ENCODE data around the gene MYBL2. TPM values are rescaled to one million over a fixed set of nuclear protein-coding genes. Genes with fewer than 3 reads are reported as not detected.
A peak's percentile ranks its signal among the peaks of the same experiment; 100 is the strongest.

MYBL2 gene
- total and polyA plus RNA-seq, 3 experiments from 2014 or later, result 0.20 to 78.6 (median 78.3) TPM

DNA sequence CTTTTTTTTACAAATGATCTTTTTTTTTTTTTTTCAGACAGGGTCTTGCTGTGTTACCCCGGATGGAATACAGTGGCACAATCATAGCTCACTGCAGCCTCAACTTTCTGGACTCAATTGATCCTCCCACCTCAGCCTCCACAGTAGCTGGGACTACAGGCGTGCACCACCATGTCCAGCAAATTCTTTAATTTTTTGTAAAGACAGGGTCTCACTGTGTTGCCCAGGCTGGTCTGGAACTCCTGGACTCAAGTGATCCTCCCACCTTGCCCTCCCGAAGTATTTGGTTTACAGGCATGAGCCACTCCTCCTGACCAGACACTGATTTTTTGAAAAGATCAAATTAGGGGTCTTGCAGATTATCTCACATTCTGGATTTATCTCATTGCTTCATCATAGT is 11.0 kb upstream of the MYBL2 start:
- no peaks in the 10 kb centered on the region for H3K36me3 ChIP-seq (ENCODE audit: insufficient read depth, low read length)
- ChIA-PET CTCF (no interaction called here), POLR2A (no interaction called here)
- H3K9me3 ChIP-seq (ENCODE audit: low read length), result no peaks in the 10 kb centered on the region
- no peak overlapping the region for H3K4me3 ChIP-seq (ENCODE audit: low read length)
- H3K27me3 ChIP-seq (ENCODE audit: insufficient read depth, low read length, poor library complexity, severe bottlenecking), result no peaks in the 10 kb centered on the region
- Mint-ChIP-seq H3K36me3 (peaks cover 0 to 7% (median 0%) of the 10 kb centered on the region in 3 donors), H3K9me3 (no peaks in the 10 kb centered on the region), H3K4me1 (peaks cover 9 to 18% (median 14%) of the 10 kb centered on the region in 3 donors), H3K27ac (peak overlapping the region in 3 of 8 donors; percentile 47 to 99 (median 80)), H3K27me3 (no peaks in the 10 kb centered on the region), H3K4me3 (peak overlapping the region; percentile 39 to 98 (median 78))
- no peak for DNase-seq
- H3K27ac ChIP-seq (ENCODE audit: low read depth, low read length), result no peak overlapping the region
- H3K4me1 ChIP-seq (ENCODE audit: insufficient read depth, low read length), result peaks cover 8% of the 10 kb centered on the region

- peak overlapping the region in 7 of 8 donors; percentile 89 to 99 (median 95) for H3K27ac Mint-ChIP-seq
- peaks cover 9 to 18% (median 14%) of the 10 kb centered on the region in 3 donors for H3K4me1 Mint-ChIP-seq
- H3K36me3 ChIP-seq (ENCODE audit: insufficient read depth, low read length), result no peaks in the 10 kb centered on the region
- H3K27me3 ChIP-seq (ENCODE audit: insufficient read depth, low read length, poor library complexity, severe bottlenecking), result no peaks in the 10 kb centered on the region
- peaks cover 0 to 7% (median 0%) of the 10 kb centered on the region in 3 donors for H3K36me3 Mint-ChIP-seq
- H3K4me1 ChIP-seq (ENCODE audit: insufficient read depth, low read length), result peaks cover 8% of the 10 kb centered on the region
- H3K27ac ChIP-seq (ENCODE audit: low read depth, low read length), result peak overlapping the region; percentile 85
- no peaks in the 10 kb centered on the region for H3K27me3 Mint-ChIP-seq
- POLR2A ChIA-PET, result no interaction called here
- H3K4me3 Mint-ChIP-seq, result peak overlapping the region; percentile 85 to 98 (median 94)
- H3K9me3 Mint-ChIP-seq, result no peaks in the 10 kb centered on the region
- CTCF ChIA-PET, result no interaction called here
- no peak for DNase-seq
- H3K4me3 ChIP-seq (ENCODE audit: low read length), result peak overlapping the region; percentile 87
- no peaks in the 10 kb centered on the region for H3K9me3 ChIP-seq (ENCODE audit: low read length)
These were observed 8.7 kb upstream of the MYBL2 start for GRCh38 chr20:43658069-43658722.

DNA sequence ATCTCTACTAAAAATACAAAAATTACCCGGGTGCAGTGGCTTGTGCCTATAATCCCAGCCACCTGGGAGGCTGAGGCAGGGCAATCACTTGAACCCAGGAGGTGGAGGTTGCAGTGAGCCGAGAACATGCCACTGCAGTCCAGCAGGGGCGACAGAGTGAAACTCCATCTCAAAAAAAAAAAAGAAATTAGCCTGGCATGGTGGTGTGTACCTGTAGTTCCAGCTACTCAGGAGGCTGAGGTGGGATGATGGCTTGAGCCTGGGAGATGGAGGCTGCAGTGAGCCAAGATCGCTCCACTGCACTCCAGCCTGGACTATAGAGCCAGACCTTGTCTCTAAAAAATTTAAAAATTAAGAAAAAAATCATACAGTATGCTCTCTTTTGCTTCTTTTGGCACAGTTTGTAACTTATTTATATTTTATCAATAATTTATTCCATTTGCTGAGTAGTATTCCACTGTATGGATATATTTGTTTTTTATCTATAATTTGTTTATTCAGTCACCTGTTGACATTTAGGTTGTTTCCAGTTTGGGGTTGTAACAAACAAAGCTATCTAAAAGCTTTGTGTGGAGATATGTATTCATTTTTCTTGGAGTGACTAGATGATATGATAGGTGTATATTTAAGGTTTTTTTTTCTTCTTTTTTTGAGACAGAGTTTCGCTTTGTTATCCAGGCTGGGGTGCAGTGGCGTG is 8.0 kb upstream of the MYBL2 start:
- Mint-ChIP-seq H3K36me3 (peaks cover 0 to 7% (median 0%) of the 10 kb centered on the region in 3 donors), H3K9me3 (no peaks in the 10 kb centered on the region), H3K4me3 (peak overlapping the region in 5 of 7 donors; percentile 18 to 98 (median 41)), H3K4me1 (peaks cover 9 to 18% (median 14%) of the 10 kb centered on the region in 3 donors), H3K27me3 (no peaks in the 10 kb centered on the region), H3K27ac (peak overlapping the region in 3 of 8 donors; percentile 42 to 97 (median 61))
- POLR2A ChIA-PET, result no interaction called here
- no peak overlapping the region for H3K27ac ChIP-seq (ENCODE audit: low read depth, low read length)
- no peak overlapping the region for H3K4me3 ChIP-seq (ENCODE audit: low read length)
- no peaks in the 10 kb centered on the region for H3K36me3 ChIP-seq (ENCODE audit: insufficient read depth, low read length)
- H3K27me3 ChIP-seq (ENCODE audit: insufficient read depth, low read length, poor library complexity, severe bottlenecking), result no peaks in the 10 kb centered on the region
- DNase-seq, result no peak
- peaks cover 8% of the 10 kb centered on the region for H3K4me1 ChIP-seq (ENCODE audit: insufficient read depth, low read length)
- no peaks in the 10 kb centered on the region for H3K9me3 ChIP-seq (ENCODE audit: low read length)
- CTCF ChIA-PET, result no interaction called here

- DNase-seq, result no peak
- Mint-ChIP-seq H3K9me3 (no peaks in the 10 kb centered on the region), H3K36me3 (no peaks in the 10 kb centered on the region), H3K27ac (peak overlapping the region in 2 of 8 donors; percentile 17 to 51), H3K4me3 (no peak overlapping the region), H3K4me1 (peaks cover 2 to 7% (median 4%) of the 10 kb centered on the region in 3 donors), H3K27me3 (peaks cover 4 to 9% of the 10 kb centered on the region in 2 donors)
- H3K27ac ChIP-seq (ENCODE audit: low read depth, low read length), result no peak overlapping the region
- ChIA-PET CTCF (no interaction called here), POLR2A (no interaction called here)
- H3K27me3 ChIP-seq (ENCODE audit: insufficient read depth, low read length, poor library complexity, severe bottlenecking), result peaks cover 6% of the 10 kb centered on the region
- no peak overlapping the region for H3K4me3 ChIP-seq (ENCODE audit: low read length)
- H3K9me3 ChIP-seq (ENCODE audit: low read length), result no peaks in the 10 kb centered on the region
- no peaks in the 10 kb centered on the region for H3K36me3 ChIP-seq (ENCODE audit: insufficient read depth, low read length)
- H3K4me1 ChIP-seq (ENCODE audit: insufficient read depth, low read length), result peaks cover 10% of the 10 kb centered on the region
These were observed 3.8 kb upstream of the MYBL2 start for GRCh38 chr20:43662943-43663655.

DNA sequence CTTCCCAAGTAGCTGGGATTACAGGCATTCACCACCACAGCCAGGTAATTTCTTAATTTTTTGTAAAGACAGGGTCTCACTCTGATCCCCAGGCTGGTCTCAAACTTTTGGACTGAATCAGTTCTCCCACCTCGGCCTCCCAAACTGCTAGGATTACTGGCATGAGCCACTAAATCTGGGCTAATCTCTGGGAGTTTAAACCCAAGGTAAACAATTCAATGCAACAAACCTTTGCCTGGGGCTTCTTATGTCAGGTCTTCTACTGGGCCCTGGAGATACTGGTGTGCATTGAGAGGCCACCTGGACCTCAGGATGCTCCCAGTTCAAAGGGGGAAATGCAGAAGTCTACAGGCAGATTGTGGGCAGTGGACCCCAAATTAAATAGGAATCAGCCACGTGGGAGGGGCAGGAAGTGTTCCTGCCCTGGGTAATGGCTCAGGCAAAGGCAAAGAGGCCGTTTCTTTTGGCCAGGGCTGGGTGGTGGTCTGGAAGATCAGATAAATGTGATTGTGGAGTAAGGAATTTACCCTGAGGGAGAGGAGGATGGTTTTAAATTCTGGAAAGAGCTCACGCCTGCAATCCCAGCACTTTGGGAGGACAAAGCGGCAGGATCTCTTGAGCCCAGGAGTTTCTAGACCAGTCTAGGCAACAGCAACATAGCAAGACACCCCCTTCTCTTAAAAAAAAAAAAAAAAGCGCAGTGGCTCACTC is 1.3 kb upstream of the MYBL2 start:
- H3K9me3 Mint-ChIP-seq, result no peaks in the 10 kb centered on the region
- no peaks in the 10 kb centered on the region for H3K36me3 Mint-ChIP-seq
- POLR2A ChIA-PET, result no interaction called here
- peaks cover 8% of the 10 kb centered on the region for H3K4me1 ChIP-seq (ENCODE audit: insufficient read depth, low read length)
- peak overlapping the region; percentile 15 to 80 (median 50) for H3K4me3 Mint-ChIP-seq
- peaks cover 21 to 31% of the 10 kb centered on the region in 2 donors for H3K27me3 Mint-ChIP-seq
- H3K9me3 ChIP-seq (ENCODE audit: low read length), result no peaks in the 10 kb centered on the region
- H3K4me3 ChIP-seq (ENCODE audit: low read length), result no peak overlapping the region
- H3K27ac Mint-ChIP-seq, result peak overlapping the region in 1 of 8 donors; percentile 47
- CTCF ChIA-PET, result no interaction called here
- no peak for DNase-seq
- peaks cover 0 to 4% (median 4%) of the 10 kb centered on the region in 3 donors for H3K4me1 Mint-ChIP-seq
- H3K36me3 ChIP-seq (ENCODE audit: insufficient read depth, low read length), result no peaks in the 10 kb centered on the region
- no peak overlapping the region for H3K27ac ChIP-seq (ENCODE audit: low read depth, low read length)
- H3K27me3 ChIP-seq (ENCODE audit: insufficient read depth, low read length, poor library complexity, severe bottlenecking), result peaks cover 6% of the 10 kb centered on the region

GRCh38 chr20:43667341-43668132 is 623 bp downstream of the MYBL2 start:
- Mint-ChIP-seq H3K27ac (no peak overlapping the region), H3K4me3 (peak overlapping the region in 5 of 7 donors; percentile 12 to 44 (median 34)), H3K9me3 (no peaks in the 10 kb centered on the region), H3K4me1 (peaks cover 0 to 4% (median 4%) of the 10 kb centered on the region in 3 donors), H3K27me3 (peaks cover 23 to 35% of the 10 kb centered on the region in 2 donors), H3K36me3 (no peaks in the 10 kb centered on the region)
- peak in 1 of 5 donors; percentile 43 for DNase-seq
- no peaks in the 10 kb centered on the region for H3K36me3 ChIP-seq (ENCODE audit: insufficient read depth, low read length)
- ChIA-PET POLR2A (no interaction called here), CTCF (no interaction called here)
- peaks cover 6% of the 10 kb centered on the region for H3K27me3 ChIP-seq (ENCODE audit: insufficient read depth, low read length, poor library complexity, severe bottlenecking)
- H3K9me3 ChIP-seq (ENCODE audit: low read length), result no peaks in the 10 kb centered on the region
- H3K4me3 ChIP-seq (ENCODE audit: low read length), result no peak overlapping the region
- peaks cover 8% of the 10 kb centered on the region for H3K4me1 ChIP-seq (ENCODE audit: insufficient read depth, low read length)
- H3K27ac ChIP-seq (ENCODE audit: low read depth, low read length), result peak overlapping the region; percentile 38

GRCh38 chr20:43669332-43669731 is 2.4 kb downstream of the MYBL2 start:
- H3K4me3 Mint-ChIP-seq, result peak overlapping the region in 1 of 7 donors; percentile 28
- peaks cover 6% of the 10 kb centered on the region for H3K27me3 ChIP-seq (ENCODE audit: insufficient read depth, low read length, poor library complexity, severe bottlenecking)

More at GRCh38 chr20:43669332-43669731, 2.4 kb downstream of the MYBL2 start:
- POLR2A ChIA-PET, result no interaction called here
- Mint-ChIP-seq H3K27me3 (peaks cover 26 to 40% of the 10 kb centered on the region in 2 donors), H3K9me3 (peaks cover 0 to 3% (median 0%) of the 10 kb centered on the region in 5 donors), H3K36me3 (peaks cover 0 to 6% (median 2%) of the 10 kb centered on the region in 3 donors), H3K27ac (no peak overlapping the region), H3K4me1 (peaks cover 0 to 4% (median 4%) of the 10 kb centered on the region in 3 donors)
- Histone ChIP-seq H3K4me1 (ENCODE audit: insufficient read depth, low read length) (peaks cover 8% of the 10 kb centered on the region), H3K36me3 (ENCODE audit: insufficient read depth, low read length) (no peaks in the 10 kb centered on the region), H3K9me3 (ENCODE audit: low read length) (no peaks in the 10 kb centered on the region), H3K27ac (ENCODE audit: low read depth, low read length) (no peak overlapping the region), H3K4me3 (ENCODE audit: low read length) (no peak overlapping the region)
- peak in 1 of 5 donors; percentile 29 for DNase-seq
- CTCF ChIA-PET, result no interaction called here
